CD4-positive, alpha-beta T cell treated with Interleukin-6 for 4 hours (primary cell): Measurements from ENCODE around the gene TRMO.

Experiments used
- DNase-seq: peaks from one replicate; pipeline ENCODE4 v3.0.0-alpha.2; 2020; ENCODE audit warnings: mixed read lengths

The TRMO gene

DNA sequence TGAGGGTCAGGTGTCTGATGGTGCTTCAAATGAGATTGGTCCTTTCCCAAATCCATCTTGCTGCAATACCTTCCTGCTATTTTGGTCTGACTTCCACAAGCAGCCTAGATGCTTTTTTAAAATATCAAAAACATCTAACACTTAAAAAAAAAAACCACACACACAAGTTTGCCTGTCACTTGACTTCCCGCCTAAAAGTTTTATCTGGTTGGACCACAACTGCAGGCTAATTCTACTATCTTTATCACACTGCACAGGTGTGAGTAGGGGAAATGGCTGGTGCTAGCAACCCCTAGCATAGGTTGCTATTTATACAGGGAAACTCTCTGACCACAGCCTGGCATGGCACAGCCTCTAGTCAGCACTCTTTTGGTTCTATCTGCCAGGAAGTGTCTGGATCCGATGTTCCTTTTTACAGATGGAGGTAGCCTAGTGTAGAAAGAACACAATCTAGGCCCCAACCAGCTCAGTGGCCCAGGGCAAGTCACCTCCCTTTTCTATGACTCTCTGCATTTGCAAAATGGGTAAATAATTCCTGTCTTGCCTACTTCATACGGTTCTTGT, 15.9 kb upstream of the TRMO start, which contains the start of gene HEMGN:
Gene HEMGN (minus strand): TSS at position 92 of the 564 bp plus-strand sequence. CDS start 36 bp downstream, at position 56.
- DNase-seq, result peak; percentile 52

DNA sequence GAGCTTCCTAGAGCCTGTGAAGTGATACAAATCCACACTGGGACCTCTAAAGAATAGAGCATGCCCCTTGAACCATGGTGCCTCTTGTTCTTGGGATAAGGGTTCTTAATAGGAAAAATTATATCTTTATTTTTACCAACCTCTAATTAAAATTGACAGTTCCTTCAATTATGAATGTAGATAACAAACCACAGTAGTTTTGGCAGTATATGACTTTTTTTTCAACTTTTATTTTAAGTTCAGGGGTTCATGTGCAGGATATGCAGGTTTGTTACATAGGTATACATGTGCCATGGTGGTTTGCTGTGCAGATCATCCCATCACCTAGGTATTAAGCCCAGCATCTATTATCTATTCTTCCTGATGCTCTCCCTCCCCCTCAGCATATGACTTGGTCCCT, 14.7 kb upstream of the TRMO start:
- no peak for DNase-seq

DNA sequence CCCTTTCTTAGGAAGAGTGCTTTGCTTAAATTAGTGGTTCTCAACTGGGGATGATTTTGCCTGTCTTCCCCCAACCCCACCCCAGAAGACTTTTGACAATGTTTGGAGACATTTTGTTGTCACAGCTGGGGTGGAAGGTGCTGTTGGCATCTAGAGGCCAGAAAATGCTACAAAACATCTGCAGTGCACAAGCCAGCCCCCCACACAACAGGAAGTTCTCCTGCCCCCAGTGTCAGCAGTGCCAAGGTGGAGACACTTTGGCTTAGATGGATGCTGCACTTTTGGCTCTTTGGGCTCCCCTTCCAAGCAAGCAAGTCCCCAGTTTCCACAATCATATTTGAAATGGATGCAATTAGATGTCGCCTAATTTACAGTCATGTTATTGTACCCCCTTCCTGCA, 13.0 kb upstream of the TRMO start:
- DNase-seq, result no peak

DNA sequence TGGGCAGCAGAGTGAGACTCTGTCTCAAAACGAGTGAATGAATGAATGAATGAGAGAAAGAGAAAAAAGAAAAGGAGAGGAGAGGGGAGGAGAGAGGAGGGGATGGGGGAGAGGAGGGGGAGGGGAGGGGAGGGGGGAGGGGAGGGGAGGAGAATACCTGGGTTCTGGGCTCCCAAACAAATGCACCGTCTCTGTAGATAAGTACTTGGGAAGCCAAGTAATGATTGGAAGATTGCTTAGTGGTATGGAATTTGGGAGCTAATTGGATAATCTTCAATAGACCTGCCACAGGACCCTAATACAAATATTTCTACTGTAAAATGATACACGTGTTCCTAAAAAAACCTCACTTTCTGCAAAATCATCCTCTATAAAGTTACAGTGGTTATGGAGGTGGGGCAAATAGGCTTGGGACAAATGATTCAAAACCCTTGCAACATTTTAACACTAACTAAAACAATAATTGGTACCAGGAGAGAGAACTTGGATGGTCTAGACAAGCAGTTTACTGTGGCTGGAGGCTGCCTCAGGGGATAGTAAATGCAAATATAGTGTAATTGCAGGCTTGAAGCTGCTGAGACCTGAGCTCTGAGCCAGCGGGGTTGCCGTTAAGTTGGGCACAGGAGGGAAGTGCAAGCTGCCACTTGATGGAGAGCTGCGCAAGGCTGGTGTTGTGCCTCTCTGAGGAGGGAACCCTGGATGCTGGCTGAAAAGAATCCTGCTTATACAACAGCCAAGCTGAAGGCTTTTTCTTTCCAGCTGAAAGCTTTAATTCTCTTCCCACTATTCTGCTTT, 12.2 kb upstream of the TRMO start:
- DNase-seq, result no peak

DNA sequence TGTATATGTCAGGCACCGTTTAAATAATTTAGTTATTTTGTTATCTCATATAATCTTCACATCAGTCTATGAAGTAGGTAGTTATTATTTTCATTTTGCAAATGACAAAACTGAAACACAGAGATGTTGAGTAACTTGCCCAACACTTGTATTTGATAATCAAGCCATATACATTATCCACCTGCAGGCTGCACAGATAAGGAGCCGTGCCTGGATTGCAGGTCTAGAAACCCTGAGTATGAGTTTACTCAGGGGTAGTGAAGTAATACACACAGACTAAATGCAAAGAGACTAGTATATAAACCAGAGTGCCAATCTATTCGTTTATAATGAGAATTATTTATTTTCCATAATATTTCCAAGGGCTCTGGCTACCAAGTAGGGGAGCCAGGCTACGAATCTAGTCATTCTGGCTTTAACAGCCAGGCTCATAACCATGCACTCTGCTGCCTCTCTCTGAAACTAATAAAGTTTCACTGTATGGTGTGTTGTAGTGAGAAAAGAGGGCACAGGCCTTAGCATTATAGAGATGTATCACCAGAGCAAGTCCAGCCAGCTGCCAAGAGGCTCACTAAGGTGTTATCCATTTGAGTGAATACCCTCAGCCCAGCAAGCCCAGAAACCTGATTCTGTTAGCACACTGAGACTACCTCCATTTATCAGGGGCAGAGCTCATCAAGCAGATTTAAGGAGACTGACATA, 11.1 kb upstream of the TRMO start:
- no peak for DNase-seq

DNA sequence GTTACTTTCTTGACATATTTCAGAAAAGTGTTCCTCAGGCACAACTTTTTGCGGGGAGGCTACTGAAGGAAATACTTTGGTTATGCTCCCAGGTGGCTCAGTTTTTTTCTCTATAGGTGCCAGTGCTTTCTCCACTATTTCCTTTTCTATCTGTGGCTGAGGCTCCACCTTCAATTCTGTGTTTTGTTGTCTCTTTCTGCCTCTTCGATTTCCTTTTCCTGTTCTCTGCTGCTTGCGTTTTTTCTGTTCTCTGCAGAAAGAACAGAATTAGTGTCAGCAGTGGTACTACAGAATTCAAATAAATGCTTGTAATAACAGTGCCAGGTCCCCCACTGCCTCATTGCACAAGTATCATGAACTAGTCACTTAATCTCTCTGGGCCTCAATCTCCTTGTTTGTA, 8.7 kb upstream of the TRMO start:
- DNase-seq, result peak; percentile 36

DNA sequence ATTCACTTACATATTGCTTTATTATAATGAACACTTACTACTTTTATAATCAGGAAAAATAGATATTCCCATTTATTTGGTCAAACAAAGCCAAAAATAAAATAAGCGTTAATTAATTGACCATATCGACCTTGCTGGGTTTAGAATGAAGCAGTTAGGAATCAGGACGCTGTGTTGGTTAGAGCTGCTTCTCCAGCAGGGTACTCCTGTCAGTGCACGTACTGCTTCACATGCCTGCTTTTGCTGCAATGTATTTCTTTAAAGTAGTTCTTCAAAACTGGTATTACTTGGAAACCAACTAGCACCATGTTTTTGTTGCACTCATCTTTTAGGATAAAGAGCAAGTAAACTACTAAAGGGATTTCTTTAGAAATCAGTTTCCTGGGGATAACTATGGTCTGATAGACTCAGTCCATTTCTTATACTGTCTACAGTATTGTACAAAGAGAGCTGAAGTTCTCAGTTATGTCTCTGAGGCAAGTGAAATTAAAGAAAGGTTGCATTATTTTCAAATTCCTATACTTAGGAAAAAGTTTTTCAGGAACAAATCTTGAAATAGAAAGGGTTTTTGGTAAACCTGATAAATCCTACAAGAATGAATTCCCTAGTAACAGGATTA, 6.8 kb upstream of the TRMO start:
- no peak for DNase-seq

DNA sequence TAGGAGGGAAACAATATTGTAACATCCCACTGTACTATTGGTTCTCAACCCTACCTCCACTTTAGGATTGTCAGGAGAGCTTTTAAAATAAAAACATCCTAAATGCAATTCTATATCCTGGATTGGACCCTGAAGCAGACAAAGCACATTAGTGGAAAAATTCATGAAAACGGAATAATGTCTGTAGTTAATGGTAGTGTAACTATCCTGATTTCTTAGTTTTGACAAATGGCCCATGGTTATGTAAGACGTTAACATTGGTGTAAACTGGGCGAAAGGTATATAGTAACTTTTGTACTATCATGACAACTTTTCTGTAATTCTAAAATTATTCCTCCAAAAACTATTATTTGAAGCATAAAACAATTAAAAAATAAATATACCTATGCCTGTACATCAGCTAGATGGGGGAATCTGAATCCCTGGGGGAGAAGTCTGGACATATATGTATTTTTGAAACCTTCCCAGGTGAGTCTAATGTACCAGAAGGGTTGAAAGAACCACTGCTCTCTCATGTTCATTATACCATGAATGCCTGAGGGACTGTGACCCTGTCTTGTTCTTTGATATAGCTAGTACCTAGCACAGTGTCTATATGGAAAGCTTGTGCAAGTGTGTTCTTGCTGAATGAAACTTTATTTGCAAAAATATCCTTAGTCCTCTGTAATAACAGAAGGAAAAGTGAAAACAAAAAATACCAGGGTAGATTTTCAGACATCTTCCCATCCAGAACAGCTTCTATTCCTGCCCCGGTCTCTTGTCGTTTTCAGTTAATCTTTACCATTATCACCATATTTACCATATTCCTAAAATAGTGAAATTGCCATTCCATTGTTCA, 3.4 kb upstream of the TRMO start:
- no peak for DNase-seq

DNA sequence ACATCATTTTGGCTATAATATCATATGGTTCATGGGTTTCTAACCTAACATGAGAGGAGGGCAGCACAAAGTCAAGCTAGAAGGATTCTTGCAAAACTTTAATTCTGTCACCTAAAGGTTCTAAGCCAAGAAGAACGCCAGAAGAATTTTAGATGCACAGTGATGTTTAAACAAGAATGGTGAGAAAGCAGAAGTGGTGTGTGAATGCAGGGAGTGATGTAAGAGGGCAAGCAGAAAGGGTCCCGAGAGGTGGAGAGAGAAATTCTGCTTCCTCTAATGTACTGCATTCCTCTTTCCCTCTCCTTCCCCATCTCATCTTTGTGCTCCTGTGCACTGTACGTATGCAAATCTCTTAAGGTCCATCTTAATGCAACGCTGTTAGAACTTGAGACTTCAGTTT, 2.1 kb upstream of the TRMO start:
- DNase-seq, result no peak

DNA sequence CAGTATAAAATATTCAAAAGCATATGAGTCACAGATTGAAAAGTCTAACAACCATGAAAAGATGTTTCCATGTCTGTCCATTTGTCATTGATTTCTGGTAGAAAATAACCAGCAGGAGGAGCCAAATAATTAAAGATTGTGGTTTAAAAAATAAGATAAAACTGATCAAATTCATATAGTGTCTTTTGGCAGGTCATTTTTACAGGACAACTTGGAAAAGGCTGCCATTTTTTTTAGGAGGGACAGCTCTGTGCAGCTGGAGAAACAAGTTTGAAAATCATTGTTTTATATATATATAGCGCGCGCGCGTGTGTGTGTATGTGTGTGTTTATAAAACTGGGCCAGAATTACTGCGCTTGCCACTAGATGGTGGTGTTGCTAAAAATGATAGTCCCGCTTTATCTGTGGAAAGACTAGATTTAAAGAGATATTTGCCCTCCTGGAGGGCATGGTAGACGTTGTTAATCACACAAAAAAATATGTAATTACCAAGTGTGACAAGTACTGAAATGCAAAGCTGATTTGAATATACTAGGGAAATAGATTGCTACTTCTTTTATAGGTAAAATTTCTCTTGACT, 1.3 kb upstream of the TRMO start:
- DNase-seq, result peak; percentile 81

DNA sequence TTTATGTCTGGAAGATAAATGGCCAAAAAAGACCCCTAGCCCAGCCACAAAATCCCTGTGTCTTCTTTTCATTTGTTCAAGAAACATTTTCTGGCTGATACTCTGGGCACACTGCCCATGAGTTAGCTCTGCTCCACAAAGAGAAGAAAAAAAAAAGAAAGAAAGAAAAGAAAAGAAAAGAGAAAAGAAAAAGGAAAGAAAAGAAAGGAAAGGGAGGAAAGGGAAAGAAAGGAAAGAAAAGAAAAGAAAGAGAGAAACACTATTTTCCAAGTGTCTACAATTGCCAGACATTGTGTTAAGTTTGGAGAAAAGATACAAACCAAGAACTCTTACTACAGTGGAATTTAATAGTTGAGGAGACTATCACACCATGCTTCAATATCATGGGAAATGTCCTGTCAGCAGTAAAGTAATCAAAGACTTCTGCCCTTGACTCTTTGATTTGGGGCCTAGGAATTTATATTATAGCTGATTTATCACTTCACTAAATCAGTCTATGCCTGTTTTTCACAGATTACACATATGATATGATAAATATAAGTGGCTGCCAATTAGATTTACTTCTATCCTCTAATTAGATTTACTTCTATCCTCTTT, 3.0 kb downstream of the TRMO start:
- DNase-seq, result no peak

DNA sequence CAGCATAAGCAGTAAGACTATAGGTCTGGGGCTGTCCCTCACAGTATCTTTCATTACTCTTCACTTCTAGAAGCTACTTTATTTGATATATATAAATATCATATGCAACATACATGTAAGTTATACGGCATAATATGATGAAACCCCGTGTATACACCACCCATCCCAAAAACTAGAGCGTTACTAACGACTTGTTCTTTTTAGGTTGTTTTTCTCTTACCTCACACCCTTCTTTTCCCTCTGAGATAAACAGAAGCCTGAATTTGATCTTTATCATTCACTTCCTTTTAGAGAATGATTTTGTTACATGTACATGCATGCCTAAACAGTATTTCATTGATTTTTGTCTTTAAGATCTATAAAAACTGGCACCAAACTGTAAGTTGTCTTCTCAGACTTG, 3.7 kb downstream of the TRMO start:
- DNase-seq, result no peak

DNA sequence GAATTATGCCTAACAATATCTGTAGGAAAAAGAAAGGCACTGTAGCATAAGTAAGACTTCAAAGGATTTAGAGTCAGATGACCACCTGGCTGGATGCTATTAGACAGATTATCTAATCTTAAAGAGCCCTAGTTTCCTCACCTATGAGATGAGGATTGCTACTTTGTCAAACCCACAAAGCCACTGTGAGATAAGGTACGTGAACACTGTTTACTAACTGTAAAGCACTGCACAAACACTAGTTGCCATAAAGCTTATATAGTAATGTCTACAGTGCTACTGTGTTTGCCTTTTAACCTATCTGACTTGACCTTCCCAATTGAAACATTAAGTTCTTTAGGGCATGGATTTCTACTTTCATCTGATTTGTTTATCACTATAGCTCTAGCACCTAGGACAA, 10.3 kb downstream of the TRMO start:
- DNase-seq, result no peak

DNA sequence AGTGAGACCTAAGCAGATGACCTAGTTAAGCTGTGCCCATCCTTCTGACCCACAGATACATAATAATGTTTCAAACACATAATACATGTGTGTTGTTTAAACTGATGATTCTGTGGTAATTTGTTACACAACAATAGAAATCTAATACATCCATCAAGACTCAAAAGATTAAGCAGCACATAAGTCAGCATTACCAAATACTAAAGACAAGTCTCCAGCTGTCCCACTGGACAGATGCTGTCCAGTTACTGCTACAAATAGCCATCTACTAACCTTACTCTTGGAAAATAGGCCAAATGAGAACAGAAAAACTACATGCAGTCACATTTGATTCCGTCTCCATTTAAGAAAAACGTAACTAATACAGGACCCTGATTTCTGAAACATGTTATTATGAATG, 10.8 kb downstream of the TRMO start:
- no peak for DNase-seq

DNA sequence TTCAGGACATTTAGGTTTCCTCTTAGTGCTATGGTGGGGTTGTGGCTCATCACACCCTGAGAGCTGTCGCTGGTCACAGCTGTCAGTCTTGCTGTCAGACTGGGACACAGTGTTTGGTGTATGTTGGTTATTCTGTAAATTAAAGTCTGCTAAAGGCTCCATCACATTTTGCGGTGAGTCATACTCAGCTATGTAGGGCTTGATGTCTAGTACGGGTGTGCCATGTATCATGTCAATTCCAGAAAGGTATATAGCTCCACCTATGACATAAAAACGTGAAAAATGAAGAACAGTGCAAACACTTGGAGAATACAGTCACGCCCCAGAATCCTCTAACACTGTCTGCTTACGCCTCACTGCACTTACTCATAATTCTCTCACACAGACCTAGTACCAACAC, 11.9 kb downstream of the TRMO start:
- DNase-seq, result peak; percentile 18

DNA sequence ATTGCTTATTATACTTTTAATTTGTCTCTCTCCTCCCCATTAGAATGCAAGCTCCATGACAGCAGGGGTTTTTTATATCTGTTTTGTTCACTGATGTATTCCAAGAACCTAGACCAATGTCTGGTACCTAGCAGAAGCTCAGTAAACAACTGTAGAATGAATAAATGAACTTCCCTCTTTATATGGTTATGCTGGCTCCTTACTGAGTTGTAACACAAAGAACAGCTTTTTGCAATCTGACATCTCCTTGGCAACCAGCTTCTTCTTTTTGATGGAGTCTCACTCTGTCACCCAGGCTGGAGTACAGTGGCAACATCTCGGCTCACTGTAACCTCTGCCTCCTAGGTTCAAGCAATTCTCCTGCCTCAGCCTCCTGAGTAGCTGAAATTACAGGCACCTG, 13.6 kb downstream of the TRMO start:
- DNase-seq, result no peak

DNA sequence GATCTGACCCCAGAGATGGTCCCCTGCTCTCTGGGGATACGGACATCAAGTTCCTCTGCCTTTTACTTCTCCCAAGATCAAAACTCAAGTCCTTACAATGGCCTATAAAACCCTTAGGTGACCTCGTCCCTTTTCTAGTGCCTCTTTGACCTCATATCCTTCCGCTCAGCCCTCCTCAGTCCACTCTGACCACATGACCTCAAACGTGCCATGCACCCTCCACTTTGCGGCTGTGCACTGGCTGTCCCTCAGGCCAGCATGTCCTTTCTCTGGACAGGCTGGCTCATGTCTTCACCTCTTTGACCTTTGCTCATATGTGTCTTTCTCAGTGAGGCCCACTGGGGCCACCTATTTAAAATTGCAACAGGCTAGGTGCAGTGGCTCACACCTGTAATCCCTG, 14.7 kb downstream of the TRMO start:
- no peak for DNase-seq

DNA sequence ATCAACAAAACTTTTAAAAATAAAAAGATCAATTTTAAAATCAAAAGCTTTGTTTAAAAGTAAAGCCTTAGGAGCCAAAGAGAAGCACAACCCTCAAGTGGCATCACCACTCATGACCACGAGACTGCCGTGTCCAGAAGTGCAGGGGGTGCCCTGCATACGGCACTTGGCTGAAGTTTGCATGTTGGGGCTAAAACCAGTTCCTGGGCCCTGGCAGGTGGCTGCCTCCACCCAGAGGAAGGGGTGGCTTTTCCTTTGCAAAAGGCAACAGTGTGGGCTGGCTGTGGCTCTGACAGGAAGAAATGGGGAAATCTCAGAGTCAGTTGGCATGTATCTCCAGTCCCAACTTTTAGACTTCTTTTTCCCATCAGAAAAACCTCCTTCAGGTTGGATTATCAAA, 15.3 kb downstream of the TRMO start:
- DNase-seq, result peak; percentile 47

DNA sequence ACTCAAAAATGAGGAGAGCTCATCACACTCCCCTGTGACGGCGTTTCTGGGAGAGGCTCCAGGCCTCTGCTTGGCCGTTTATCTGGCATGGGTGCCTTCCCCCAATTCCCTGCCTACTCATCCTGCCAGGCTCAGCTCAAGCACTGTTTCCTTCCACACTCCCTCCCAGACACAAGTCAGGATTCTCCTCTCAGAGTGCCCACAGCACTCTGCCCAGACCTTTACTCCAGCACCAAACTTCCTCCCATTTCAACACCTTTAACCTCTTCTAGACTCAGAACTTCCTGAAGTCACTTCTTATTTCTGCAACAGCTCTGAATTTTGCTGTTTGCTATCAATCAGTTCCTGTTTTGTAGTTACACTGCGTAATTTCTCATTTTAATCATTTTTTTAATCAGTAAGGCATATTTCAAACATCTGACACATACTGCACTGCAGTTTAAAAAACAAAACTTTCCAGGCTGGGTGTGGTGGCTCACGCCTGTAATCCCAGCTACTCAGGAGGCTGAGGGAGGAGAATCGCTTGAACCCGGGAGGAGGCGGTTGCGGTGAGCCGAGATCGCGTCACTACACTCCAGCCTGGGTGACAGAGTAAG, 16.0 kb downstream of the TRMO start:
- DNase-seq, result peak; percentile 49

DNA sequence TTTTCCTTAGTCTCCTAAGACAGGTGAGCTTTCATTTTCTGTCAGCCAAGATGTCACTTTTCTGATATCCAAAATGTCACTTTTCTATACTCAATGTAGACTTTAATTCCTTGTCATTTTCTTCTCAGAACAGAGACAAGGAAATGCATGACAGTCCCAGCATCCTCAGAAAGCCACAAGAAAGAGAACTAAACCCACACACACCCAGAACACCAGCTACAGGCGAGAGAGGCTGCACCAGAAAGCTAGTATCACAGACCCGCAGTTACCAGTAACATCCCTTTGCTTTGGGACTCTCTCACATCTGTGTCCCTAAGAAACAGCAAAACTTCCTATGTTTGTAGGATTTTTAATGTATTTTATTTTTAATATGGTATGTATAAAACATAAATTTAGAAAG, 17.1 kb downstream of the TRMO start:
- DNase-seq, result peak; percentile 71

DNA sequence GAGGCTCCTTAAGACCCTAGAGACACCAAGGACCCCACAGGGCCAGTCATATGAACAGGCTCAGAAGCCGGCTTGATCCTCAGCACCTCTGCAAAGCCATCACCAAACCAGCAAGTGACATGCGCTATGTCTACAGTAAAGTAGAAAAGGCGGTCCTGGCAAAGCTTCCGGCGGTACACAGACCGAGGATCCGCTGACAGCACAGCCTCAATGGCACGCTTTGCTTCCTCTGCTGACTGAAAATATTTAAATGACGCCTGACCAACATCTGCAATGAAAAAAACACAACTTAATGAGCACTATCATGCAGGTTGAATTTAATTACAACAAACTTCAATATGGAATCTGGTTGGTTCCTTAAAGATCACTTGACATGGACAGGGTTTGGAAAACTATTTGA, 17.6 kb downstream of the TRMO start:
- DNase-seq, result peak; percentile 75

DNA sequence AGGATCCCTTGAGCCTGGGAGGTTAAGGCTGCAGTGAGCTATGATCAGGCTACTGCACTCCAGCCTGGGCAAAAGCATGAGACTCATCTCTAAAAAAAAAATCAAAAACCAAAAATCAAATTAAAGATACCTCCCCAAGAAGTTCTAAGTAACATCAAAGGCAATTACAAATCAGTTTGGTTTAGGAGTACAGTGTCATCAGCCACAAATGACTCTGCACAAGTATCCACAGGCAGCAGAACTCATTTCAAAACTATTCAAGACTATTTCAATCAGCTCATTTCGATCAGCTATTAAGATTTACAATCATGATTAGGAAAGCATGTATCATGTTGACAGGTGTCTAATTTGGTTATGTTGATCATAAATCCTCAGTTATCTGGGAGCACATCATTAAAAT, 19.1 kb downstream of the TRMO start:
- no peak for DNase-seq
